BJ (cell line): ENCODE measurements around the gene C5orf22. TPM values are rescaled to one million over a fixed set of nuclear protein-coding genes. Genes with fewer than 3 reads are reported as not detected.

Experiments
- CTCF ChIA-PET: fragments of 350-600 bp; formaldehyde crosslinking; extraction: SDS; loops from one replicate; lab custom pipeline; 2021; ENCODE audit warnings: antibody characterized with exemption, inconsistent platforms; lab: Yijun Ruan, JAX
- POLR2A ChIA-PET: fragments of 300-600 bp; sonication (Branson Sonifier 250); formaldehyde crosslinking; extraction: SDS; loops from one replicate; lab custom pipeline; 2021; ENCODE audit warnings: antibody characterized with exemption; lab: Charles Lee
- DNase-seq: peaks from one replicate; pipeline ENCODE4 v3.0.0-alpha.2; 2011; ENCODE audit warnings: low read depth
- H3K27me3 ChIP-seq: 2 replicates; pipeline ENCODE4 v1.6.0; 2011; ENCODE audit warnings: low read length; ENCODE audit not compliant: control insufficient read depth, insufficient read depth
- H3K36me3 ChIP-seq: 2 replicates; pipeline ENCODE4 v1.5.1; 2011; ENCODE audit warnings: low read length; ENCODE audit not compliant: control insufficient read depth, insufficient read depth
- H3K4me3 ChIP-seq: 2 replicates; pipeline ENCODE4 v1.5.1; 2011; ENCODE audit warnings: low read depth, mild to moderate bottlenecking, control low read depth, low read length
- CTCF ChIP-seq: IDR thresholded peaks from 2 replicates; pipeline ENCODE4 v1.5.1; 2011; ENCODE audit warnings: low read depth, mild to moderate bottlenecking, control low read depth, inconsistent platforms, low read length, moderate library complexity; ENCODE audit not compliant: insufficient read depth
- polyA minus RNA-seq: library from RNA; depleted of rRNA, polyadenylated mRNA; stranded (reverse); fragments of >200 nt; gene quantifications from 2 replicates; pipeline ENCODE4 v1.2.3, GENCODE V29; 2011; rRNA and poly(A)+ RNA removed
- polyA plus RNA-seq: library from polyadenylated mRNA; depleted of rRNA; stranded (reverse); fragments of >200 nt; gene quantifications from 2 replicates; pipeline ENCODE4 v1.2.3, GENCODE V29; 2011; rRNA removed

C5orf22 gene
- polyA plus RNA-seq, result 9.8 and 19.8 TPM in 2 replicates
- polyA minus RNA-seq, result 7.8 and 8.6 TPM in 2 replicates

GRCh38 chr5:31531888-31532547, at the start of gene C5orf22, which contains the start of gene DROSHA:
TSS of gene C5orf22 (plus strand) at chr5:31532301. CDS start at chr5:31532393, 92 bp downstream.
TSS of gene DROSHA (minus strand) at chr5:31532093. CDS start at chr5:31529059, 3,034 bp downstream.
- ChIA-PET POLR2A (no interaction called here), CTCF (interaction anchor here (0.6 to 1.5 kb wide), 6 partner anchors 10 to 277 kb away, joined by 3 to 5 read pairs (median 4); no protein-coding TSS in a partner anchor)
- peak; percentile 80 for DNase-seq
- Histone ChIP-seq H3K4me3 (peak within 1 kb of the TSS; percentile 97), H3K36me3 (peaks cover 8% of the 10 kb centered on the region), H3K27me3 (no peaks in the 10 kb centered on the region)
- no peak for TF ChIP-seq CTCF

- Histone ChIP-seq H3K4me3 (no peak overlapping the region), H3K27me3 (no peaks in the 10 kb centered on the region), H3K36me3 (no peaks in the 10 kb centered on the region)
- CTCF ChIA-PET, result interaction anchor here (0.6 to 1.7 kb wide), 5 partner anchors 19 to 254 kb away, joined by 3 to 6 read pairs (median 3); no protein-coding TSS in a partner anchor
- POLR2A ChIA-PET, result no interaction called here
- no peak for DNase-seq
- no peak for TF ChIP-seq CTCF
Measured at GRCh38 chr5:31485376-31486207, 46.5 kb upstream of the C5orf22 start.

GRCh38 chr5:31486441-31486840, 45.7 kb upstream of the C5orf22 start:
- TF ChIP-seq CTCF, result no peak
- H3K36me3 ChIP-seq, result no peaks in the 10 kb centered on the region
- no peak for DNase-seq
- no peak overlapping the region for H3K4me3 ChIP-seq
- CTCF ChIA-PET, result interaction anchor here (0.7 to 2.1 kb wide), 8 partner anchors 18 to 300 kb away, joined by 3 to 6 read pairs (median 3); no protein-coding TSS in a partner anchor
- no peaks in the 10 kb centered on the region for H3K27me3 ChIP-seq
- POLR2A ChIA-PET, result no interaction called here

- CTCF ChIA-PET, result interaction anchor here (0.6 to 2.1 kb wide), 10 partner anchors 9 to 301 kb away, joined by 3 to 6 read pairs (median 3); no protein-coding TSS in a partner anchor
- DNase-seq, result no peak
- Histone ChIP-seq H3K27me3 (no peaks in the 10 kb centered on the region), H3K4me3 (no peak overlapping the region), H3K36me3 (0 out of 2 replicates have a peak, but pooled peaks cover 2% of the 10 kb centered on the region)
- POLR2A ChIA-PET, result no interaction called here
- TF ChIP-seq CTCF, result no peak
Measured at GRCh38 chr5:31487506-31487905, 44.6 kb upstream of the C5orf22 start.
